ENCODE data around the gene SLC35B3.
A peak's percentile ranks its signal among the peaks of the same experiment; 100 is the strongest.
"Not testable (repeated sequence)": the region's sequence is repeated elsewhere in the genome, so short reads cannot be mapped to it uniquely, and the experiment has no call there.

Gene SLC35B3

GRCh38 chr6:8437813-8438212 lies 2.5 kb upstream of the SLC35B3 start:
- DNase-seq (ENCODE audit: low spot score), result no peak
- no peak for TF ChIP-seq CTCF (IDR thresholded peaks at IDR 0.05; ENCODE audit: borderline replicate concordance, control extremely low read depth, extremely low read depth, insufficient read depth, missing control alignments)
- in situ Hi-C loops (cut with MboI; ENCODE audit: low sequenced_read_pairs, unreplicated experiment), result no loop called here

DNA sequence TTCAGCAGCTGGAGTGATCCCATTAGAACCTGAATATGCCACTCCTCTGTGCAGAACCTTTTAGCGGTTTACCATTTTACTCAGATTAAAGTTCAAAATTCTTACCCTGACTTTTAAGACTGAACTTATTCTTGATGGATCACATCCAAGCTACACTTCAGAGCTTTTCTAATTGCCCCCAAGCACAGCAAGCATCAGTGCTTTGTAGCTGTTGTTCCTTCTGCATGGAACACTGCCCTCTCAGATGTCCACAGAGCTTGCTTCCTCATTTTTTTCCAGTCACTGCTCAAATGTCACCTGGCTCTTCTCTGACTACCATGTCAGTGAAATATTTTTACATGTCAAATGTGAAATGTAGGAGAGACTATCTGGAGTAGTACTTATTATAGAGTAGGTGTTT lies 1.6 kb upstream of the SLC35B3 start:
- no peak for TF ChIP-seq CTCF (IDR thresholded peaks at IDR 0.05; ENCODE audit: borderline replicate concordance, control extremely low read depth, extremely low read depth, insufficient read depth, missing control alignments)
- in situ Hi-C loops (cut with MboI; ENCODE audit: low sequenced_read_pairs, unreplicated experiment), result no loop called here
- no peak for DNase-seq (ENCODE audit: low spot score)

DNA sequence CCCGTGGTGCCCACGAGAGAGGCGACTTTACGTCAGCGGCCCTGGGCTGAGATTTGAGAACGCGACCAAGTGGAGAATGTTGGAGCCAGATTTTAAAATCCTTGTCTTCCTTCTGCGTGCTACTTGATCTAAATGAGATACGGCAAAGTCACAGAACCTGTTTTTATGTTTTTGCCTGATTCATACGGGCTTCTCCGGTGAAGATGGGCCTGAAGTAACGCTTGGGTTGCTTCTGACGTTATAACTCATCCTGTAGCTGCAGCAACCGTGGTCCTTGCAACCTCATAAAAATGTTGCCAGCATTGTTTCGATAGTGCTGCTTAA lies 462 bp upstream of the SLC35B3 start:
- DNase-seq (ENCODE audit: low spot score), result no peak
- in situ Hi-C loops (cut with MboI; ENCODE audit: low sequenced_read_pairs, unreplicated experiment), result no loop called here
- no peak for TF ChIP-seq CTCF (IDR thresholded peaks at IDR 0.05; ENCODE audit: borderline replicate concordance, control extremely low read depth, extremely low read depth, insufficient read depth, missing control alignments)

GRCh38 chr6:8434727-8435092 lies 635 bp downstream of the SLC35B3 start:
- peak; percentile 16 for DNase-seq (ENCODE audit: low spot score)
- in situ Hi-C loops (cut with MboI; ENCODE audit: low sequenced_read_pairs, unreplicated experiment), result no loop called here
- no peak for TF ChIP-seq CTCF (IDR thresholded peaks at IDR 0.05; ENCODE audit: borderline replicate concordance, control extremely low read depth, extremely low read depth, insufficient read depth, missing control alignments)

DNA sequence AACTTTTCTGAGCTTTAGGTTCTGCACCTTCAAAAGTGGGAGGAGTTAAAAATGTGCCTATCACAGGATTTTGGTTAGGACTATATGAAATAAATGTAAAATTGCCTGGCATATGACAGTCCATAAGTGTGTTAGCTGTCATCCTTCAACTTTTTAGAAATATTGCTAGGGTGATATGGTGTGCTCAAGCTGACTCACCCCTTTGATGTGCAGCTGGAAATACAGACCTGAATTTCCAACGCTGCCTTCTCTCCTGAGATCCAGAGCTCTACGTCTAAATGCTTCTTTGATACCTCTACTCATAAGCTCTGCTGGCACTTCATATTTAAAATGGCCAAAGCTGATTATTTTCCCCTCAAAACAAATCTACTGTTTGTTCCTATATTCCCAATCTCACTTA lies 2.7 kb downstream of the SLC35B3 start:
- in situ Hi-C loops (cut with MboI; ENCODE audit: low sequenced_read_pairs, unreplicated experiment), result no loop called here
- no peak for TF ChIP-seq CTCF (IDR thresholded peaks at IDR 0.05; ENCODE audit: borderline replicate concordance, control extremely low read depth, extremely low read depth, insufficient read depth, missing control alignments)
- no peak for DNase-seq (ENCODE audit: low spot score)

- no peak for DNase-seq (ENCODE audit: low spot score)
- no peak for TF ChIP-seq CTCF (IDR thresholded peaks at IDR 0.05; ENCODE audit: borderline replicate concordance, control extremely low read depth, extremely low read depth, insufficient read depth, missing control alignments)
- in situ Hi-C loops (cut with MboI; ENCODE audit: low sequenced_read_pairs, unreplicated experiment), result no loop called here
Measured at GRCh38 chr6:8429821-8430220, 5.5 kb downstream of the SLC35B3 start.

DNA sequence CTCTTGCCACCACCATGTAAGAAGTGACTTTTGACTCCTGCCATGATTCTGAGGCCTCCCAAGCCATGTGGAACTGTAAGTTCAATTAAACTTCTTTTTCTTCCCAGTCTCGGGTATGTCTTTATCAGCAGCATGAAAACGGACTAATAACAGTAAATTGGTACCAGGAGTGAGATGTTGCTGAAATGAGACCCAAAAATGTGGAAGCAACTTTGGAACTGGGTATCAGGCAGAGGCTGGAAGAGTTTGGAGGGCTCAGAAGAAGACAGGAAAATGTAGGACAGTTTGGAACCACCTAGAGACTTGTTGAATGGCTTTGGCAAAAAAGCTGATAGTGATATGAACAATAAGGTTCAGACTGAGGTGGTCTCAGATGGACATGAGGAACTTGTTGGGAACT lies 8.8 kb downstream of the SLC35B3 start:
- in situ Hi-C loops (cut with MboI; ENCODE audit: low sequenced_read_pairs, unreplicated experiment); DNase-seq (ENCODE audit: low spot score): not testable (repeated sequence)
